PC-9 (cell line): ENCODE data around the gene STPG1. TPM values are rescaled to one million over a fixed set of nuclear protein-coding genes. Genes with fewer than 3 reads are reported as not detected.

Source experiments
- BruUV-seq: library from RNA; stranded (reverse); fragments of 400-500 nt; replicated peaks from 2 replicates; lab custom pipeline; 2021; lab: Mats Ljungman, UMichigan
- CTCF ChIA-PET: fragments of 300-600 bp; sonication (Branson Sonifier 250); formaldehyde crosslinking; loops from one replicate; lab custom pipeline; 2022; ENCODE audit warnings: antibody characterized with exemption; lab: Charles Lee
- POLR2A ChIA-PET: fragments of 300-600 bp; sonication (Branson Sonifier 250); formaldehyde crosslinking; loops from one replicate; lab custom pipeline; 2022; ENCODE audit warnings: antibody characterized with exemption; ENCODE audit not compliant: unreplicated experiment; lab: Charles Lee
- DNase-seq, 2 experiments: peaks; one replicate each; pipeline versions ENCODE4 v3.0.0 to v3.0.0-alpha.2; 2015 to 2022; ENCODE audit warnings: mixed read lengths in 1 of 2
- H2AFZ ChIP-seq: fragments of 200-600 bp; sonication (generic); 2 replicates; pipeline ENCODE4 v1.8.1; 2017; ENCODE audit warnings: antibody characterized with exemption
- H3F3A ChIP-seq: fragments of 200-600 bp; sonication (generic); 2 replicates; pipeline ENCODE4 v1.8.1; 2017; ENCODE audit warnings: antibody characterized with exemption, mild to moderate bottlenecking, low read depth; ENCODE audit not compliant: insufficient read depth
- H3K27ac ChIP-seq: fragments of 200-600 bp; sonication (generic); 2 replicates; pipeline ENCODE4 v1.6.1; 2016; ENCODE audit warnings: mixed run types
- H3K27me3 ChIP-seq: fragments of 200-600 bp; sonication (generic); 2 replicates; pipeline ENCODE4 v1.6.1; 2016; ENCODE audit warnings: low read depth, mixed run types; ENCODE audit not compliant: insufficient read depth
- H3K36me3 ChIP-seq: fragments of 200-600 bp; sonication (generic); 2 replicates; pipeline ENCODE4 v1.6.1; 2016; ENCODE audit warnings: low read depth, mixed run types
- H3K4me1 ChIP-seq: fragments of 200-600 bp; sonication (generic); replicated peaks from 2 replicates; pipeline ENCODE4 v1.6.1; 2016; ENCODE audit warnings: mixed run types; ENCODE audit not compliant: insufficient read depth
- H3K4me2 ChIP-seq: fragments of 200-600 bp; sonication (generic); 2 replicates; pipeline ENCODE4 v1.6.1; 2017; ENCODE audit warnings: mixed run types
- H3K4me3 ChIP-seq: fragments of 200-600 bp; sonication (generic); 2 replicates; pipeline ENCODE4 v1.6.1; 2016; ENCODE audit warnings: mixed run types
- H3K79me2 ChIP-seq: fragments of 200-600 bp; sonication (generic); 2 replicates; pipeline ENCODE4 v1.6.1; 2017; ENCODE audit warnings: low read depth, mixed run types
- H3K9me2 ChIP-seq: fragments of 200-600 bp; sonication (generic); 2 replicates; pipeline ENCODE4 v1.8.1; 2017; ENCODE audit warnings: mild to moderate bottlenecking; ENCODE audit not compliant: insufficient read depth
- H3K9me3 ChIP-seq: fragments of 200-600 bp; sonication (generic); 2 replicates; pipeline ENCODE4 v1.8.1; 2016; ENCODE audit warnings: low read depth; ENCODE audit not compliant: insufficient read depth
- H4K20me1 ChIP-seq: fragments of 200-600 bp; sonication (generic); 2 replicates; pipeline ENCODE4 v1.8.1; 2017; ENCODE audit not compliant: insufficient read depth
- CTCF ChIP-seq: fragments of 200-600 bp; sonication (generic); conservative IDR thresholded peaks from 2 replicates; pipeline ENCODE4 v1.6.1; 2017; ENCODE audit warnings: mixed run types, antibody characterized with exemption, mild to moderate bottlenecking, moderate library complexity
- EZH2 ChIP-seq: fragments of 200-600 bp; sonication (generic); IDR thresholded peaks from 2 replicates; pipeline ENCODE4 v1.8.0; 2017; ENCODE audit warnings: antibody characterized with exemption, low read depth
- intact Hi-C: fragments of 100-400 bp; cut with micrococcal nuclease; formaldehyde crosslinking; loops from one replicate; pipeline ENCODE4 v1.10.0; 2022; ENCODE audit not compliant: unreplicated experiment
- total RNA-seq: library from RNA; stranded (reverse); gene quantifications from 2 replicates; pipeline ENCODE4 v1.2.3, GENCODE V29; 2021

STPG1 gene
- total RNA-seq, 1 experiment from 2014 or later, result 11.4 TPM

- no peak overlapping the region for H3K27ac ChIP-seq
These were observed 72.8 kb downstream of the STPG1 start for GRCh38 chr1:24340770-24341169.

GRCh38 chr1:24339996-24340395, 73.6 kb downstream of the STPG1 start:
- Histone ChIP-seq H3K79me2 (no peaks in the 10 kb centered on the region), H2AFZ (no peak overlapping the region), H3K9me2 (no peaks in the 10 kb centered on the region), H3K36me3 (no peaks in the 10 kb centered on the region), H3K27ac (no peak overlapping the region), H3K4me3 (no peak overlapping the region), H3F3A (no peaks in the 10 kb centered on the region), H3K4me2 (no peak overlapping the region), H3K4me1 (no peaks in the 10 kb centered on the region), H4K20me1 (no peaks in the 10 kb centered on the region), H3K27me3 (no peaks in the 10 kb centered on the region), H3K9me3 (no peaks in the 10 kb centered on the region)
- no peak for DNase-seq
- ChIA-PET POLR2A (no interaction called here), CTCF (interaction anchor here (0.7 kb wide), 1 partner anchor 23 kb away, joined by 3 read pairs; no protein-coding TSS in a partner anchor)
- TF ChIP-seq CTCF, result no peak
- TF ChIP-seq EZH2, result no peak
- BruUV-seq, result no TSS peak
- intact Hi-C loops, result no loop called here

More at GRCh38 chr1:24340770-24341169, 72.8 kb downstream of the STPG1 start:
- no peak overlapping the region for H3K4me2 ChIP-seq
- CTCF ChIA-PET, result interaction anchor here (0.7 kb wide), 1 partner anchor 22 kb away, joined by 3 read pairs; no protein-coding TSS in a partner anchor
- no peaks in the 10 kb centered on the region for H3K9me2 ChIP-seq
- H3F3A ChIP-seq, result no peaks in the 10 kb centered on the region
- BruUV-seq, result no TSS peak
- no peak for DNase-seq
- intact Hi-C loops, result no loop called here
- no peaks in the 10 kb centered on the region for H3K36me3 ChIP-seq
- no peaks in the 10 kb centered on the region for H3K27me3 ChIP-seq
- POLR2A ChIA-PET, result no interaction called here
- H3K9me3 ChIP-seq, result no peaks in the 10 kb centered on the region
- no peaks in the 10 kb centered on the region for H3K4me1 ChIP-seq
- H2AFZ ChIP-seq, result no peak overlapping the region
- H4K20me1 ChIP-seq, result no peaks in the 10 kb centered on the region
- no peaks in the 10 kb centered on the region for H3K79me2 ChIP-seq
- no peak overlapping the region for H3K4me3 ChIP-seq
- no peak for TF ChIP-seq EZH2
- TF ChIP-seq CTCF, result no peak

- no peaks in the 10 kb centered on the region for H3F3A ChIP-seq
- no peaks in the 10 kb centered on the region for H3K4me1 ChIP-seq
- H2AFZ ChIP-seq, result no peak overlapping the region
- H3K9me2 ChIP-seq, result no peaks in the 10 kb centered on the region
- ChIA-PET POLR2A (no interaction called here), CTCF (no interaction called here)
- H3K27ac ChIP-seq, result no peak overlapping the region
- no TSS peak for BruUV-seq
- H3K79me2 ChIP-seq, result no peaks in the 10 kb centered on the region
- no peak for DNase-seq
- no peaks in the 10 kb centered on the region for H3K36me3 ChIP-seq
- no peaks in the 10 kb centered on the region for H4K20me1 ChIP-seq
- H3K4me3 ChIP-seq, result no peak overlapping the region
- no peak for TF ChIP-seq EZH2
- TF ChIP-seq CTCF, result no peak
- intact Hi-C loops, result no loop called here
- no peaks in the 10 kb centered on the region for H3K9me3 ChIP-seq
- no peak overlapping the region for H3K4me2 ChIP-seq
- no peaks in the 10 kb centered on the region for H3K27me3 ChIP-seq
These were observed 75.1 kb downstream of the STPG1 start for GRCh38 chr1:24338447-24338846.
